WERI-Rb-1 (cell line): ENCODE results near the gene AGO3.

ENCODE experiments used
- DNase-seq: peaks from one replicate; pipeline ENCODE4 v3.0.0-alpha.2; 2020
- H3K27ac ChIP-seq: fragments of 250-450 bp; sonication (Bioruptor Pico); 2 replicates; pipeline ENCODE4 v1.5.1; 2020; ENCODE audit warnings: mild to moderate bottlenecking, moderate library complexity
- H3K27me3 ChIP-seq: fragments of 250-450 bp; sonication (Bioruptor Pico); 2 replicates; pipeline ENCODE4 v1.5.1; 2021; ENCODE audit warnings: mild to moderate bottlenecking, low read depth, moderate library complexity; ENCODE audit not compliant: insufficient read depth, severe bottlenecking
- H3K36me3 ChIP-seq: fragments of 250-450 bp; sonication (Bioruptor Pico); 2 replicates; pipeline ENCODE4 v1.5.1; 2020; ENCODE audit warnings: mild to moderate bottlenecking, moderate library complexity
- H3K4me3 ChIP-seq: 2 replicates; pipeline ENCODE4 v1.5.1; 2011; ENCODE audit warnings: low read depth, mild to moderate bottlenecking, control low read depth, low read length
- H3K9me3 ChIP-seq: fragments of 250-450 bp; sonication (Bioruptor Pico); 2 replicates; pipeline ENCODE4 v1.5.1; 2021; ENCODE audit warnings: mild to moderate bottlenecking, moderate library complexity; ENCODE audit not compliant: severe bottlenecking
- TF ChIP-seq, protein P1 (sequence below): IDR thresholded peaks from 2 replicates; pipeline ENCODE4 v1.5.1; 2011; ENCODE audit warnings: low read depth, mild to moderate bottlenecking, control low read depth, inconsistent platforms, low read length

The AGO3 gene

DNA sequence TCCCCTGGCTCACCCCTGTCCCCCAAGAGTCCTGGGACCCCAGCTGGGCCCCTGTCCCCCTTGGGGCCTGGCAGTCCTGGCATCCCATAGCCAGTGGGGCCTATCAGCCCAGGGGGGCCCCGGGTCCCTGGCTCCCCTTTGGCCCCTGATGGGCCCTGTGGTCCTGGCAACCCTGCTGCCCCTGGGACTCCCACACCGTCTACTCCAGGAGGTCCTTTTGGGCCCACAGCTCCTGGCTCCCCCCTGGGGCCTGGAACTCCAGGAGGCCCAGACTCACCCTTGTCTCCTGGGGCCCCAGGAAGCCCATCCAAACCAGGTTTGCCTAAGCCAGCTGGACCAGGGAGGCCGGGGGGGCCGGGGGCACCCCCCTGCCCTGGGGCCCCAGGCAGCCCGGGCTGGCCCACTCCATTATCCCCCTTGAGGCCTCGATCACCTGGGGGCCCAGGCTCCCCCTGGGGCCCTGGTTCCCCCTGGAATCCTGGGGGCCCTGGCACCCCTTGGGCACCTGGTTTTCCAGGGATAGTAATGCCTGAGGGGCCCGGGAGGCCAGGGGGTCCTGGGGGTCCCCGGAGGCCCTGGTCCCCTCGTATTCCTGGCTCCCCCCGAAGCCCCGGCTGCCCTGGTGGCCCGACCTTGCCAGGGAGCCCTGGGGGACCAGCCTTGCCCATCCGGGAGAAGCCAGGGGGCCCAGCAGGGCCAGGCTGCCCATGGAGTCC lies 167.9 kb downstream of the AGO3 start:
- no peak for DNase-seq
- TF ChIP-seq, protein P1, sequence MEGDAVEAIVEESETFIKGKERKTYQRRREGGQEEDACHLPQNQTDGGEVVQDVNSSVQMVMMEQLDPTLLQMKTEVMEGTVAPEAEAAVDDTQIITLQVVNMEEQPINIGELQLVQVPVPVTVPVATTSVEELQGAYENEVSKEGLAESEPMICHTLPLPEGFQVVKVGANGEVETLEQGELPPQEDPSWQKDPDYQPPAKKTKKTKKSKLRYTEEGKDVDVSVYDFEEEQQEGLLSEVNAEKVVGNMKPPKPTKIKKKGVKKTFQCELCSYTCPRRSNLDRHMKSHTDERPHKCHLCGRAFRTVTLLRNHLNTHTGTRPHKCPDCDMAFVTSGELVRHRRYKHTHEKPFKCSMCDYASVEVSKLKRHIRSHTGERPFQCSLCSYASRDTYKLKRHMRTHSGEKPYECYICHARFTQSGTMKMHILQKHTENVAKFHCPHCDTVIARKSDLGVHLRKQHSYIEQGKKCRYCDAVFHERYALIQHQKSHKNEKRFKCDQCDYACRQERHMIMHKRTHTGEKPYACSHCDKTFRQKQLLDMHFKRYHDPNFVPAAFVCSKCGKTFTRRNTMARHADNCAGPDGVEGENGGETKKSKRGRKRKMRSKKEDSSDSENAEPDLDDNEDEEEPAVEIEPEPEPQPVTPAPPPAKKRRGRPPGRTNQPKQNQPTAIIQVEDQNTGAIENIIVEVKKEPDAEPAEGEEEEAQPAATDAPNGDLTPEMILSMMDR = no peak
- Histone ChIP-seq H3K9me3 (no peaks in the 10 kb centered on the region), H3K27me3 (no peaks in the 10 kb centered on the region), H3K4me3 (no peak overlapping the region), H3K27ac (peak overlapping the region; percentile 24; the same call in 1 of the 2 replicates), H3K36me3 (peaks cover 12% of the 10 kb centered on the region)

DNA sequence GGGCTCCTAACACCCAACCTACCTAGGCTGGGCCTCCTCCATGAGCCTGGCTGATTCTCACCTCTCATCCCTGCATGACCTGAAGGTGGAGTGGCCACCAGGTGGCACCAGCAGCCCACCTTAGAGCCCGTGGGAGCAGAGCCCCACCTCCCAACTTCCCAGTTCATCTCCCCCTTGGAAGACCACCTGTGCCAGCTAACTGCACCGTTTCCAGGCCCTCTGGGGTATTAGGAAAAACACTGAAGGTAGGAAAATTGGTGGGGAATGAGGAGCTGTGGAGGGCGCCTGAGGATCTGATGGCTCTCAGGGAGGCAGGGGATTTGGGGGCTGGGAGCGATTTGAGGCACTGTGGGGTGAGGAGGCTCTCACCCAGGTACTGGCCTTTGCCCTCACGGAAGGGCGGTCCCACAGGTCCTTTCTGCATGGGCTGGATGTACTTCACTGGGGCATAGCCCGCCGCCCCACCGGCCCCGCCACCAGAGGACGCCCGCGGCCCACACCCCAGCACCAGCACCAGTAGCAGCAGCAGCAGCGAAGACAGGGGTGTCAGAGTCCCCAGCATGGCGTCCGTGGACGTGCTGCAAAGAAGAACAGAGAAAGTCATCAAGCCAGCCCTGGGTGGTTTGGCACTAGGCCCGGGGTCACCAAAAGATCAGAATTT lies 168.9 kb downstream of the AGO3 start:
- no peak overlapping the region for H3K4me3 ChIP-seq
- TF ChIP-seq, protein P1 = peak; percentile 91
- no peaks in the 10 kb centered on the region for H3K27me3 ChIP-seq
- peaks cover 2% of the 10 kb centered on the region for H3K36me3 ChIP-seq
- no peaks in the 10 kb centered on the region for H3K9me3 ChIP-seq
- no peak overlapping the region for H3K27ac ChIP-seq
- DNase-seq = peak; percentile 81

DNA sequence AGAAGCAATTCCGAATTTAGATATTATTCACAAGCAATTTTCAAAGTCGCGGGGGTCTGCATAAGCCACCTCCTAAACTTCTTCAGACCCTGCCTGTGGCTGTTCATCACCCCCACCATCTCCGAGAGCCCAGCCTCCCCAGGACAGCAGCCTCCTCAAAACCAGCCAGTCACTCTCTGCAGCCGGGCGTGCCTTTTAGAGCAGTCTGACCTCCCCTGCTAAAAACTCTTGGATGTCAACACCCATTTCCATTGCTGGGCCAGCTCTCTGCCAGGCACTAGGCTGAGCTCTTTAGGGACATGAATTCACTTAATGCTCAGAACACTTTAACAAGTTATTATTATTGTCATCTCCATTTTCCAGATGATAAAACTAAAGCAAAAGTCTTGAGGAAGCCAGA lies 169.5 kb downstream of the AGO3 start:
- Histone ChIP-seq H3K9me3 (no peaks in the 10 kb centered on the region), H3K27me3 (no peaks in the 10 kb centered on the region), H3K4me3 (no peak overlapping the region), H3K36me3 (no peaks in the 10 kb centered on the region), H3K27ac (no peak overlapping the region)
- TF ChIP-seq, protein P1 = no peak
- DNase-seq = no peak

DNA sequence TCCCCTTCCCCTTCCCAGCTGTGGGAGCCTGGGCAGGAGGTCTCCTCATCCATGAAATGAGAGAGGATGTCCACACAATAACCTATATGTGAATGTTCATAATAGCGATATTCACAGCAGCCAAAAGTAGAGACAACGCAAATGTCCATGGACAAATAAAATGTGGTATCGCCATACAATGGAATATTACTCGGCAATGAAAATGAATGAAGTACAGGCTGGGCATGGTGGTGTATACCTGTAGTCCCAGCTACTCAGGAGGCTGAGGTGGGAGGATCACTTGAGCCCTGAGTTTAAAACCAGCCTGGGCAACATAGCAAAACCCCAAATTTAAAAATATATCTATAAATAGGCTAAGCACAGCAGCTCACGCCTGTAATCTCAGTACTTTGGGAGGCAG lies 170.6 kb downstream of the AGO3 start:
- Histone ChIP-seq H3K9me3 (no peaks in the 10 kb centered on the region), H3K36me3 (no peaks in the 10 kb centered on the region), H3K27ac (no peak overlapping the region), H3K4me3 (no peak overlapping the region), H3K27me3 (no peaks in the 10 kb centered on the region)
- DNase-seq = no peak
- TF ChIP-seq, protein P1 = no peak

DNA sequence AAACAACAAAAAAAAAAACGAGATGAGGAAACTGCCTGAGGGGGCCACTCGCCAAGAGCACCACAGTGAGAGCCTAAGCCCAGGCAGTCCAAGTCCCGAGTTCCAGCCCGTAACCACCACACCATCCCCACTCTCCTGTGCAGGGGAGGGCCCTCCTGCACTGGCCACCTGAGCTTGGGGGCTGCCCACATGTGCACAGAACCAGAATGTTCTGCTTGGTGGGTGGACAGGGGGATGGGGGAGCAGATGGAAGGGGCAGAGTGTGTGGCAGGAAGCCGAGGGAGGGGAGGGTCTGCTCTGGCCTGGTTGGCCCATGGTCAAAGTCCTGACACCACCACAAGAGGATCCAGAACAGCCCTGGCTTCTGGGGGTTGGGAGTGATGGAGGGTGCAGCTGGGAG lies 175.4 kb downstream of the AGO3 start:
- DNase-seq = no peak
- Histone ChIP-seq H3K4me3 (no peak overlapping the region), H3K27ac (no peak overlapping the region), H3K27me3 (no peaks in the 10 kb centered on the region), H3K9me3 (no peaks in the 10 kb centered on the region), H3K36me3 (no peaks in the 10 kb centered on the region)
- TF ChIP-seq, protein P1 = no peak

DNA sequence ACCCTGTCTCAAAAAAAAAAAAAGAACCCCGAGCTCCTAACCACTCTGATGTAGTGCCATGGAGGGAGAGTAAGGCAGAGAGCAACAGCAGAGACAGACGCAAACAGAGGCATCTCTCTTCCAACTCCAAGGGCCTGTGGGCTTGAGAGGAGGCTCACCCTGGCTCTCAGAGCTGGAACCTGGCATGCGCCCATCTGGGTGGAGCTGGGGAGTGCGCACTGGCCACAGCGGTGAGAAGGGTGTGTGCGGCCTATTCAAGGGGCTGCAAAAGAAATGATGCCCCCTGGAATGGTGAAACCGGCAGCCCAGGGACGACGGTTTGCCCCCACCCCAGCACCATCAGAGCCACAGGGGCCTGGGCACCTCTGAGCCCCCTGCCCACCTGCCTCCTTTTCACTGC lies 176.5 kb downstream of the AGO3 start:
- Histone ChIP-seq H3K36me3 (no peaks in the 10 kb centered on the region), H3K4me3 (no peak overlapping the region), H3K27me3 (no peaks in the 10 kb centered on the region), H3K9me3 (no peaks in the 10 kb centered on the region), H3K27ac (no peak overlapping the region)
- TF ChIP-seq, protein P1 = no peak
- DNase-seq = no peak
